ENCODE data around the gene SPTBN2.
A peak's percentile ranks its signal among the peaks of the same experiment; 100 is the strongest.

The SPTBN2 gene

DNA sequence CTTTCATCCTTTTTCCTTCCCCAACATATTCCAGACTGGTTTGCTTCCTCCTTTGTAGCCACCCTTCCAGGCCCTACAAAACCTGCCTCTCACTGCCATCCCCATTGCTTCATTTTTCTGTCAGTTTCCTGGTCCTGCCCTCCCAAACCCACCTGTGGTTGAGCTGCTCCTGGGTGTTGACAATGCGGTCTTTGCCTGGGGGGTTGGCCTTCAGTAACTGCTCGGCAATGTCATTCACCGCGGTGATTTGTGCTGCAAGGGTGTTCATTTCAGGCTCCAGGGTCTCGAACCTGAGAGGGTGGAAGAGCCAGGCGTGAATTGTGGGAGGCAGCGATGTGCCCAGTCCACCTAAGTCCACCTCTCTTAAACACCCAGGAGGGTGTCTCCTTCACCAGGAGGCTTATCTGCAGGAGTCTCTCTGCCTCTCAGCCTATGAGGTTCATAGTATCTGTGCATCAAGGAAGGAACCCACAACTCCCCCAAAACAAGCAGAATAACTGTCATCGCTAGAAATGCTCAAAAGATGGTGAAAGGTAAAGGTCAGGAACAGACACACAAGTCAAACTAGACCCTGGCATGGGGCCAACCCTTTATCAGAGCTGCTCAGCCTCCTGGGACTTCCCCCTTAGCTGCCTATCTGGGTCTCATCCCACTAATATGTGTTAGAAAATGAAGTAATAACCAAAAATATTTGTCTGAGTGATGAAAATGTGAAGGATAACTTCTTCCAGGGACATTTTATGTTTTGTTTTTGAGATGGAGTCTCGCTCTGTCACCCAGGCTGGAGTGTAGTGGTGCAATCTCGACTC lies 27.4 kb downstream of the SPTBN2 start:
- TF ChIP-seq, protein P1, sequence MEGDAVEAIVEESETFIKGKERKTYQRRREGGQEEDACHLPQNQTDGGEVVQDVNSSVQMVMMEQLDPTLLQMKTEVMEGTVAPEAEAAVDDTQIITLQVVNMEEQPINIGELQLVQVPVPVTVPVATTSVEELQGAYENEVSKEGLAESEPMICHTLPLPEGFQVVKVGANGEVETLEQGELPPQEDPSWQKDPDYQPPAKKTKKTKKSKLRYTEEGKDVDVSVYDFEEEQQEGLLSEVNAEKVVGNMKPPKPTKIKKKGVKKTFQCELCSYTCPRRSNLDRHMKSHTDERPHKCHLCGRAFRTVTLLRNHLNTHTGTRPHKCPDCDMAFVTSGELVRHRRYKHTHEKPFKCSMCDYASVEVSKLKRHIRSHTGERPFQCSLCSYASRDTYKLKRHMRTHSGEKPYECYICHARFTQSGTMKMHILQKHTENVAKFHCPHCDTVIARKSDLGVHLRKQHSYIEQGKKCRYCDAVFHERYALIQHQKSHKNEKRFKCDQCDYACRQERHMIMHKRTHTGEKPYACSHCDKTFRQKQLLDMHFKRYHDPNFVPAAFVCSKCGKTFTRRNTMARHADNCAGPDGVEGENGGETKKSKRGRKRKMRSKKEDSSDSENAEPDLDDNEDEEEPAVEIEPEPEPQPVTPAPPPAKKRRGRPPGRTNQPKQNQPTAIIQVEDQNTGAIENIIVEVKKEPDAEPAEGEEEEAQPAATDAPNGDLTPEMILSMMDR (IDR thresholded peaks at IDR 0.05) = no peak
- DNase-seq (ENCODE audit: low spot score) = no peak
- H3K27ac ChIP-seq = no peak overlapping the region
- H3K4me3 ChIP-seq = no peak overlapping the region

DNA sequence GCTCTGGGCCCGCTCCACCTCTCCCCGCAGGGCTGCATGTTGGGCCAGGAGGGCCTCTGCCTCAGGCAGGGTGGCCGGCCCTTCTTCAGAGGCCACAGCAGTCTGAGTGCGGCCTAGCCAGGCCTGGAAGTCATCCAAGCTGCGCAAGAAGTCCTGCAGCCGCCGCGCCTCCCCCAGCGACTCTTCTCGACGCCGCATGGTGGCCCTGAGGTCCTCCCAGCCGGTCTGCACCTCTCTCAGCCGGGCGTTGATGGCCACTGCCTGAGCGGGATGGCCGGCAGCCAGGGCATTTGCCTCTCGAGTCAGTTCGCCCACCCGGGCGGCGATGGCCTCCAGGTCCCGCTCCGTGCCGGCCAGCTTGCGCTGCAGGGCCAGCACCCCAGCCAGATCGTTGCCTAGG lies 28.3 kb downstream of the SPTBN2 start:
- DNase-seq (ENCODE audit: low spot score) = no peak
- Histone ChIP-seq H3K27ac (no peak overlapping the region), H3K4me3 (no peak overlapping the region)
- TF ChIP-seq, protein P1 (IDR thresholded peaks at IDR 0.05) = no peak

DNA sequence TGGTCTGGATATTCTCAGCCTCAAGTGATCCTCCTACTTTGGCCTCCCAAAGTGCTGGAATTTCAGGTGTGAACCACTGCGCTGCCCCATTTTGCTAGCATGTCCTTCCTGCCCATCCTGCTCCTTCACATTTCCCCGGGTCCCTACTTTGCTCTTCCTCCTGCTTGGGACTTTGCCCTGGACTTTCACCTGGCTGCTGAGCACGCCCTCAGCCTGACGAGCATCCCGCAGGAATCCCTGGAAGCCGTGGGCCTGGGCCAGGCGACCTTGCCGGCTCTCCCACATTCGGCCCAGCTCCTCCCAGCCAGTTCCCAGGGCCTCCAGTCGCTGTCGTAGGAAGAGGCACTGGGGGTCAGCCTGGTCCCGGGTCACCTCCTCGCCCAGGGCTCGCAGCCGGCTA lies 28.7 kb downstream of the SPTBN2 start:
- no peak for DNase-seq (ENCODE audit: low spot score)
- Histone ChIP-seq H3K27ac (no peak overlapping the region), H3K4me3 (no peak overlapping the region)
- TF ChIP-seq, protein P1 (IDR thresholded peaks at IDR 0.05) = no peak

DNA sequence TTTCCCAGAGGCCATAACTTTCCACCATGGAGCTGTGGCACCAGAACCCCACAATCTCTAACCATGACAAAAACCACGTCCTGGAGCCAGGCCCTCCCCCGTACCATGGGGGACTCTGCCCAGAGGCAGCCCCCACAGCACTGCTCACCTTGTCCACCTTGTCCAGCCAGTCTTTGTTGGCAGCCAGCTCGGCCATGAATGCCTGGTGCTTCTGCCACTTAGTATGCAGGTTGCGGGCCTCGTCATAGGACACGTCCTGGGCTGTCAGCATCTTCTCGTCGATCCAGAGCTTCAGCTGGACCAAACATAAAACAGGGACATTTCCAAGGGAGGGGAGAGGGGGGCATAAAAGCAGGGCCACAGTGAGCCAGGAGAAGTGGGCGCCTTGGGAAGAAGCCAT lies 30.5 kb downstream of the SPTBN2 start:
- TF ChIP-seq, protein P1 (IDR thresholded peaks at IDR 0.05) = no peak
- no peak overlapping the region for H3K27ac ChIP-seq
- no peak overlapping the region for H3K4me3 ChIP-seq
- no peak for DNase-seq (ENCODE audit: low spot score)

DNA sequence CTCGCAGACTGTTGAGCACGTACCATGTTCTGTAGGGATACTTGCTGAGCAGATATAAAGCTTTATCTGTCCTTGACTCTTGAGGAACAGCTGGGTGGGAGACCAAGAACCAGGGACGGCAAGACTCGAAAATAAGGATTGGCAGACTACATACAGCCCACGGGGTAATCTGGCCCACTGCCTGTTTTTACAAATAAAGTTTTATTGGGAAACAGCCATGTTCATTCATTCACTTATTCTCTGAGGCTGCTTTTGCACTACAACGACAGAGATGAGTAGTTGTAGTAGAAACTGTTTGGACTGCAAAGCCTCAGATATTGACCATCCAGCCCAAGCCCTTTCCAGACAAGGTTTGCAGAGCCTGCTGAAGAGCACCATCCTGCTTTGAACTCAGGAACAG lies 31.0 kb downstream of the SPTBN2 start:
- no peak for DNase-seq (ENCODE audit: low spot score)
- Histone ChIP-seq H3K27ac (no peak overlapping the region), H3K4me3 (no peak overlapping the region)
- TF ChIP-seq, protein P1 (IDR thresholded peaks at IDR 0.05) = no peak

DNA sequence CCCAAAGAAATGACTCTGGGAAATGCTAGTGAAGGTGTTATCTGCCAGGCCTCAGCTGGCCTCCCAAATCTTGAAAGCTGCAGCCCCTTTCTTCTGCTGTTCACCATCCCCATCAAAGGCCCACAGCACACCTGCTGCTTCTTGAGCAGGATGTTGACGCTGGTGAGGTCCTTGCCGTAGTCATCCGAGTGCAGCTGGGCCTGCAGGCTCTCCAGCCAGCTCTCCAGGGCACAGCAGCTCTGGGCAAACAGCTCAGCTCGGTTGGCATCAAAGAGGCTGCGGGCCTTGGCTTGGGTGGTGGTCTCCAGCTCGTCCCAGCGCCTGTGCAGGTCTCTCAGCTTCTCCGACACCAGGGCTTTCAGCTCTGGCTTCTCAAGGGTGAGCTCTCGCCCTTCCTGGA lies 32.9 kb downstream of the SPTBN2 start:
- no peak for DNase-seq (ENCODE audit: low spot score)
- TF ChIP-seq, protein P1 (IDR thresholded peaks at IDR 0.05) = no peak
- Histone ChIP-seq H3K27ac (no peak overlapping the region), H3K4me3 (no peak overlapping the region)

DNA sequence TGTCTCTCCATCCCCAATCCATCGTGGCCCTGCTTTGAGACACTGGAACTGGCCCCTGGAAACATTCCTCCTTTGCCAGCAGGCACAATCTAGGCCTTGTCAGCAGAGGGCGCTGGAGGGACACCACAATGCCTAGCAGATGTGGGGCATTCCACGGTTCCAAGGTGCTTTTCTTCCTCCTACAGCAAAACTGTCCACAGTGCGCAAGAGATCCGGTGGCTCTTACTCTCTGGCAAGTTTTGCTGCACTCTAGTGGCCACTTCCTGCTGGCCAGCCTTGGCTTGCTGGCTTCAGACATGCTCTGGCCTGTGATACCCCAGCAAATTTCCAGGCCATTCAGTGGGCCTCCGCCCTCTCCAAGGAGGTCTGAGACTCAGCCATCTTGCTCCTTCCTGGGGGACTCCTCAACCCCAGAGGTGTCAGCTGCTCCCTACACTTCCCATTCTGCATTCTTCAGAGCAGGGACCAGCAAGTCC lies 34.2 kb downstream of the SPTBN2 start:
- TF ChIP-seq, protein P1 (IDR thresholded peaks at IDR 0.05) = peak; percentile 91
- peak; percentile 81 for DNase-seq (ENCODE audit: low spot score)
- H3K4me3 ChIP-seq = no peak overlapping the region
- H3K27ac ChIP-seq = no peak overlapping the region

Measured in coronary artery (tissue), 2 donors.